Heart left ventricle (tissue), 13 donors: Measurements from ENCODE around the gene HOXC11.

ENCODE experiments used
- POLR2A ChIP-seq, 2 donors: fragments of 450-650 bp; IDR thresholded peaks; one replicate each; pipeline ENCODE4 v1.6.1; 2017; ENCODE audit warnings: antibody characterized with exemption in 2 of 2, mild to moderate bottlenecking in 2 of 2, moderate library complexity in 2 of 2
- TF ChIP-seq, protein P1 (sequence below), 12 donors: fragments of 200-600 bp; sonication (generic) in 4 of 12; IDR thresholded peaks; one replicate each; pipeline versions ENCODE4 v1.5.0 to v1.8.0; 2018 to 2022; ENCODE audit warnings: antibody characterized with exemption in 12 of 12, mild to moderate bottlenecking in 5 of 12
- donor health status: ischemic (EF 13 %, LVEDD 7.1; RV severe dilation, severe dysfunction).
- donor health status: DM: no; HTN: yes; CAD: no.
- donor health status: DM: no; HTN: no; CAD: no.
- donor health status: ischemic (EF 25% LVEDD 6.9; RV normal size, moderate dysfunction).
- donor health status: ischemic (EF 25% LVEDD 5.7; RV mildly dilated, moderate dysfunction).
- donor health status: ischemic (EF 35%, LVEDD 5.7; RV mildly dilated, moderate dysfunction).
- donor health status: nonischemic (EF 11% LVEDD 7.7; RV severe dilation, severe dysfunction).
- donor health status: DM: yes; HTN: yes; CAD: no.
- donor health status: PGD.
- donor health status: ischemic (EF 29% LVEDD 5.4; RV normal size, mild dysfunction).
- donor health status: nonischemic (EF 23%, LVEDD 6.1; RV moderate dilation, normal function).

- no peak for TF ChIP-seq POLR2A (IDR thresholded peaks at IDR 0.05)
- TF ChIP-seq, protein P1, sequence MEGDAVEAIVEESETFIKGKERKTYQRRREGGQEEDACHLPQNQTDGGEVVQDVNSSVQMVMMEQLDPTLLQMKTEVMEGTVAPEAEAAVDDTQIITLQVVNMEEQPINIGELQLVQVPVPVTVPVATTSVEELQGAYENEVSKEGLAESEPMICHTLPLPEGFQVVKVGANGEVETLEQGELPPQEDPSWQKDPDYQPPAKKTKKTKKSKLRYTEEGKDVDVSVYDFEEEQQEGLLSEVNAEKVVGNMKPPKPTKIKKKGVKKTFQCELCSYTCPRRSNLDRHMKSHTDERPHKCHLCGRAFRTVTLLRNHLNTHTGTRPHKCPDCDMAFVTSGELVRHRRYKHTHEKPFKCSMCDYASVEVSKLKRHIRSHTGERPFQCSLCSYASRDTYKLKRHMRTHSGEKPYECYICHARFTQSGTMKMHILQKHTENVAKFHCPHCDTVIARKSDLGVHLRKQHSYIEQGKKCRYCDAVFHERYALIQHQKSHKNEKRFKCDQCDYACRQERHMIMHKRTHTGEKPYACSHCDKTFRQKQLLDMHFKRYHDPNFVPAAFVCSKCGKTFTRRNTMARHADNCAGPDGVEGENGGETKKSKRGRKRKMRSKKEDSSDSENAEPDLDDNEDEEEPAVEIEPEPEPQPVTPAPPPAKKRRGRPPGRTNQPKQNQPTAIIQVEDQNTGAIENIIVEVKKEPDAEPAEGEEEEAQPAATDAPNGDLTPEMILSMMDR (IDR thresholded peaks at IDR 0.05): no peak
Observed at GRCh38 chr12:53949631-53950436, 23.1 kb upstream of the HOXC11 start.
